GM19043 (cell line): Measurements from ENCODE around the gene IFT80.

ENCODE experiments used
- ATAC-seq: cut with Tn5 transposase; IDR thresholded peaks from one replicate; pipeline ENCODE4 v1.9.1; 2021; ENCODE audit warnings: low read depth; ENCODE audit not compliant: unreplicated experiment

The IFT80 gene

DNA sequence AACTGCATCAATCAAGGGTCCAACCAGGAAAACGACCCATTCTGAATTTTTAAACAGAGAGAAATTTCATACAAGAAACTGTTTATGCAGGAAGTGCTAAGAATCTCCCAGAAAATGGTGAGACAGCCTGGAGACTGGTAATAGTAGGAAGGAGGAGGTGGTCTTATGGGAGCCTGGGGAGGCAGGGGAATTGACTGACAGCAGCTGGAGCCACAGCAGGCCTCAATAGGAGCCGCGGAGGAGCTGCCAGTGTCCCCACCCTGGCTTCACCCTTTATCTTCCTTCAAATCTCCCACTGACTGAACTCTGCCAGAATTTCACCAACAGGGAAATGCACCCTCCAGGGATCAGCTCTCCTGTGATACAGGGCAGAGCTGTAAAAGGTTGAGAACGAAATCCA lies 181.3 kb downstream of the IFT80 start:
- no peak for ATAC-seq

DNA sequence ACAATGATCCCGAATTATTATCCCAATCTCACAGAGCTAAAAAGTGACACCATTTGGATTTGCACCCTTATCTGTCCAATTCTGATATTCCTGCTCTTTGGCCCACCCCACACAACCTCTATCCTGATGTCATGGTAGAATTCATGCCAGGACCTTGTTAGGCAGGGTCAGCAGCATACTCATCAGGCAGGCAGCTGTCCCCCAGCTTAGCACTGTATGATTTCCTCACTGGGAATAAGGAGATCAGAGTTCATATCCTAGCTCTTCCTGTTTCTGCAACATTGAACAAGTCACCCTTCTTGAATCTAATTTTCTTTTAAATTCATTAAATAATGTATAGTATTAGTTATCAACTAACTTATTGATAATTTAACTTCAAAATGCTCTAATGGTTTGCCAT lies 185.8 kb downstream of the IFT80 start:
- no peak for ATAC-seq

DNA sequence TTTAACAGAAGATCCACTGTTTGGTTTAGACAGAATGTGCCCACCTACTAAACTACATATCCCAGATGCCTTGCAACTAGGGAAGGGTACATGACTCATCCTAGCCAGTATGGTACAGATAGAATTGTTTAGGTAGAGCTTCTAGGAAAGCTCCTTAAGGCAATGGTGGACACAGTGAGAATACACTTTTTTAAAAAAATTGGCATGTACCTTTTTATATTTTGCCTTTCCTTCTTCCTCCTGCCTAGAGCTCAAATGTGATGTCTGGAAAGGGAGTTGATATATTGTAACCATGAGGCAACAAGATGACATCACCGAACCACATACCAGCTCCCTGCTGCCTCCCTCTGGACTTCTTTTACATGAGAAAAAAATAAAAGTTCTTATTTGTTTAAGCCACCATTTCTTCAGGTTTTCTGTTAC lies 188.2 kb downstream of the IFT80 start:
- ATAC-seq, result no peak

GRCh38 chr3:160210341-160210740 lies 188.7 kb downstream of the IFT80 start:
- no peak for ATAC-seq
